Pancreas (tissue), 10 donors: ENCODE results near the gene HS3ST2. TPM values are rescaled to one million over a fixed set of nuclear protein-coding genes. Genes with fewer than 3 reads are reported as not detected.
A peak's percentile ranks its signal among the peaks of the same experiment; 100 is the strongest.

ENCODE experiments used
- ATAC-seq, 4 donors: fragments of 200-7000 bp; cut with Tn5 transposase; one replicate each; pipeline versions ENCODE4 v1.8.0 to v1.9.1; 2020; ENCODE audit warnings: mild to moderate bottlenecking in 4 of 4, moderate library complexity in 4 of 4
- DNase-seq, 6 donors: peaks; one replicate each; pipeline ENCODE4 v3.0.0-alpha.2; 2020
- FAIRE-seq: peaks from 2 replicates; lab custom pipeline; 2012; peaks lifted over from hg19 to GRCh38; lab: Jason Lieb, UNC
- H3K27ac ChIP-seq, 4 donors: fragments of 200-600 bp; sonication (generic); 1 replicate in 3 of 4; 2 replicates in 1 of 4; pipeline versions ENCODE4 v1.5.0 to v1.8.0; 2020
- H3K27me3 ChIP-seq, 4 donors: fragments of 200-600 bp; one replicate each; pipeline ENCODE4 v1.8.0; 2021
- H3K36me3 ChIP-seq, 3 donors: fragments of 200-600 bp; sonication (generic) in 1 of 3; one replicate each; pipeline versions ENCODE4 v1.5.0 to v1.8.0; 2020 to 2021
- H3K4me1 ChIP-seq, 3 donors: fragments of 200-600 bp; one replicate each; pipeline ENCODE4 v1.8.0; 2021
- H3K4me3 ChIP-seq, 4 donors: fragments of 200-600 bp; sonication (generic) in 2 of 4; one replicate each; pipeline versions ENCODE4 v1.5.0 to v1.8.0; 2020 to 2021
- H3K9me3 ChIP-seq, 4 donors: fragments of 200-600 bp; one replicate each; pipeline ENCODE4 v1.8.0; 2021
- WGBS, 2 donors: extraction: QIAGEN DNeasy Blood & Tissue Kit; methylation state at CpG; one replicate each; pipeline ENCODE4 v1.1.7; 2013; 5-methylcytosine and 5-hydroxymethylcytosine counted together
- intact Hi-C, 3 donors: fragments of 100-400 bp; cut with DNase I; formaldehyde crosslinking; loops; one replicate each; pipeline versions ENCODE4 v1.11.1 to v1.14.2; 2022
- polyA plus RNA-seq, 2 donors: library from polyadenylated mRNA; stranded (reverse); fragments of 200-250 nt; gene quantifications; one replicate each; pipeline ENCODE4 v1.2.3, GENCODE V29; 2013
- total RNA-seq, 6 donors: library from RNA; stranded (reverse); fragmentation: NEBNext Ultra II Directional in 4 of 6; extraction: Animal tissue kit (Norgen Biotek cat#: 25700) in 4 of 6; gene quantifications; one replicate each; pipeline versions ENCODE4 v1.2.1 to v1.2.4, GENCODE V29; 2021 to 2023
- TF ChIP-seq, protein P1 (sequence below), 4 donors: fragments of 200-600 bp; sonication (generic) in 3 of 4; IDR thresholded peaks; one replicate each; pipeline versions ENCODE4 v1.5.0 to v1.8.0; 2021; ENCODE audit warnings: antibody characterized with exemption in 4 of 4
- donor health status: healthy with polysubstance abuse.
- donor health status: DM: no; HTN: no; CAD: no; lungs with moderate emphysema.
- donor health status: DM: no; HTN: no; CAD: no.
- donor health status: control.
- donor health status: control.
- donor health status: Bipolar disorder and iron deficiency.
- donor health status: DM: yes; HTN: yes; CAD: no.
- donor health status: DM: no; HTN: no; CAD: no.
- donor health status: DM: no; HTN: no; CAD: no.
- donor health status: DM: yes; HTN: yes; CAD: no.

Gene HS3ST2
- total and polyA plus RNA-seq, 8 donors, result 0.06 to 0.42 (median 0.28) TPM; not detected in 1

GRCh38 chr16:22771551-22771950 is 42.4 kb upstream of the HS3ST2 start:
- intact Hi-C loops, result no loop called here
- peaks cover 0 to 8% (median 0%) of the 10 kb centered on the region in 4 donors for H3K27me3 ChIP-seq
- no peaks in the 10 kb centered on the region for H3K4me1 ChIP-seq
- no peaks in the 10 kb centered on the region for H3K9me3 ChIP-seq
- ATAC-seq (no peak), FAIRE-seq (no peak), DNase-seq (no peak)
- H3K36me3 ChIP-seq, result no peaks in the 10 kb centered on the region
- TF ChIP-seq, protein P1, sequence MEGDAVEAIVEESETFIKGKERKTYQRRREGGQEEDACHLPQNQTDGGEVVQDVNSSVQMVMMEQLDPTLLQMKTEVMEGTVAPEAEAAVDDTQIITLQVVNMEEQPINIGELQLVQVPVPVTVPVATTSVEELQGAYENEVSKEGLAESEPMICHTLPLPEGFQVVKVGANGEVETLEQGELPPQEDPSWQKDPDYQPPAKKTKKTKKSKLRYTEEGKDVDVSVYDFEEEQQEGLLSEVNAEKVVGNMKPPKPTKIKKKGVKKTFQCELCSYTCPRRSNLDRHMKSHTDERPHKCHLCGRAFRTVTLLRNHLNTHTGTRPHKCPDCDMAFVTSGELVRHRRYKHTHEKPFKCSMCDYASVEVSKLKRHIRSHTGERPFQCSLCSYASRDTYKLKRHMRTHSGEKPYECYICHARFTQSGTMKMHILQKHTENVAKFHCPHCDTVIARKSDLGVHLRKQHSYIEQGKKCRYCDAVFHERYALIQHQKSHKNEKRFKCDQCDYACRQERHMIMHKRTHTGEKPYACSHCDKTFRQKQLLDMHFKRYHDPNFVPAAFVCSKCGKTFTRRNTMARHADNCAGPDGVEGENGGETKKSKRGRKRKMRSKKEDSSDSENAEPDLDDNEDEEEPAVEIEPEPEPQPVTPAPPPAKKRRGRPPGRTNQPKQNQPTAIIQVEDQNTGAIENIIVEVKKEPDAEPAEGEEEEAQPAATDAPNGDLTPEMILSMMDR (IDR thresholded peaks at IDR 0.05), result no peak
- 43 to 61% methylated on average over 1 of the region's 1 CpG for WGBS, 2 donors
- H3K27ac ChIP-seq, result no peak overlapping the region
- no peak overlapping the region for H3K4me3 ChIP-seq

DNA sequence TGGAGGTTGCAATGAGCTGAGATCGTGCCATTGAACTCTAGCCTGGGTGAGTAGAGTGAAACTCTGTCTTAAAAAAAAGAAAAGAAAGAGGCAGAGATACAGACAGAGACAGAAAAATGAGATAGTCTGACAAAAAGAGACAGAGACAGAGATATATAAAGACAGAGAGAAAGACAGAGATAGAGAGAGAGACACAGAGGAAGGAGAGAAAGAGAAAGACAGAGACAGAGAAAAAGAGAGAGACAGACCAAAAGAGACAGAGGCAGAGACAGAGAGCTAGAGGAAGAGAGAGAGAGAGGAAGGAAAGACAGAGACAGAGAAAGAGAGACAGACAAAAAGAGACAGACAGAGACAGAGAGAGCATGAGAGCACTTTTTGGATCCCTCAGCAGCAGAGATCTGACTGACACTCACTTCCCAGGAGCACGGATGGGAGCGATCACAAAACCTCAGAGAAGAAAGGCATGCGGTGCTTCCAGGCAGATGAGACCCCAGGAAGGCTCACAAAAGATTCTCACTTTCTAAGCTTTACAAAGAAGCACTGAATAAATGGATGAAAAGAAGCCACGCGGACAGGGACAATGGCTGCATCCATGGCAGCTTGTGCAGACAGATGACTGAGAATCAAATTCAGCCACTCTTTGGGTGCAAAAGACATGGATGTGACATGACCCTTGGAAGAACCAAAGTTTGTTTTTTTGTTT is 38.6 kb upstream of the HS3ST2 start:
- no peaks in the 10 kb centered on the region for H3K9me3 ChIP-seq
- no peaks in the 10 kb centered on the region for H3K36me3 ChIP-seq
- WGBS, 2 donors, result 17 to 22% methylated on average over 6 of the region's 6 CpGs
- no peak overlapping the region for H3K27ac ChIP-seq
- no peak overlapping the region for H3K4me3 ChIP-seq
- DNase-seq, result no peak
- intact Hi-C loops, result no loop called here
- TF ChIP-seq, protein P1 (IDR thresholded peaks at IDR 0.05), result no peak
- no peak for ATAC-seq
- peaks cover 0 to 19% (median 0%) of the 10 kb centered on the region in 4 donors for H3K27me3 ChIP-seq
- H3K4me1 ChIP-seq, result no peaks in the 10 kb centered on the region
- no peak for FAIRE-seq

DNA sequence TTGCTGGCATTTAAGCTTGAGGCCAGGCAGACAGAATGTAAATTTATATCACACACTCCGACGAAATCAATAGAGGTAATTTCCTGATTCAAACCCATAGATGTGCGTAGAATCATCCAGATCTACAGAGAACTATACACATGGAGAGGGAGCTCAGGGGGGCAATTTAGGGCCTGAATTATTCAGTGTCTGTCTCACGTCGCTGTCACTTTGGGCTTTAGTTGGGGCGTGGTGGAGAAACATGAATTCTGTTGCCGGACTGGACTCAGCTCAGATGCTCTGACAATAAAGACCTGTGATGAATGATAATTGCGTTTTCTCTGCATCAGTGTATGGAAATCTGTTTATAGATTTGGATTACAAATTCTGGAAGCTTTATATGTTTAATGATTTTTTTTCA is 32.5 kb upstream of the HS3ST2 start:
- TF ChIP-seq, protein P1 (IDR thresholded peaks at IDR 0.05), result no peak
- DNase-seq (no peak), ATAC-seq (no peak), FAIRE-seq (no peak)
- intact Hi-C loops, result no loop called here
- Histone ChIP-seq H3K27ac (no peak overlapping the region), H3K4me1 (no peaks in the 10 kb centered on the region), H3K4me3 (no peak overlapping the region), H3K36me3 (no peaks in the 10 kb centered on the region), H3K9me3 (no peaks in the 10 kb centered on the region), H3K27me3 (peaks cover 0 to 11% (median 0%) of the 10 kb centered on the region in 4 donors)
- 65 to 78% methylated on average over 8 of the region's 8 CpGs for whole genome bisulfite sequencing, 2 donors

- intact Hi-C loops, result no loop called here
- 30 to 38% methylated on average over 4 of the region's 4 CpGs for WGBS, 2 donors
- Histone ChIP-seq H3K27me3 (peaks cover 0 to 11% (median 0%) of the 10 kb centered on the region in 4 donors), H3K4me1 (no peaks in the 10 kb centered on the region), H3K4me3 (no peak overlapping the region), H3K36me3 (no peaks in the 10 kb centered on the region), H3K27ac (no peak overlapping the region), H3K9me3 (no peaks in the 10 kb centered on the region)
- no peak for FAIRE-seq
- TF ChIP-seq, protein P1 (IDR thresholded peaks at IDR 0.05), result no peak
- no peak for DNase-seq
- peak in 1 of 4 donors; percentile 47 for ATAC-seq
These were observed 31.6 kb upstream of the HS3ST2 start for GRCh38 chr16:22782314-22782713.

- TF ChIP-seq, protein P1 (IDR thresholded peaks at IDR 0.05), result no peak
- Histone ChIP-seq H3K4me1 (no peaks in the 10 kb centered on the region), H3K36me3 (no peaks in the 10 kb centered on the region), H3K4me3 (no peak overlapping the region), H3K9me3 (no peaks in the 10 kb centered on the region), H3K27ac (no peak overlapping the region), H3K27me3 (no peaks in the 10 kb centered on the region)
- no peak for ATAC-seq
- no peak for FAIRE-seq
- intact Hi-C loops, result no loop called here
- 60 to 65% methylated on average over 6 of the region's 6 CpGs for WGBS, 2 donors
- DNase-seq, result no peak
These were observed 29.2 kb upstream of the HS3ST2 start for GRCh38 chr16:22784690-22785214.
